CMK (cell line): ENCODE data around the gene FNDC3B.

Experiments used
- DNase-seq: peaks from one replicate; pipeline ENCODE4 v3.0.0-alpha.2; 2010; ENCODE audit warnings: low read depth

The FNDC3B gene

DNA sequence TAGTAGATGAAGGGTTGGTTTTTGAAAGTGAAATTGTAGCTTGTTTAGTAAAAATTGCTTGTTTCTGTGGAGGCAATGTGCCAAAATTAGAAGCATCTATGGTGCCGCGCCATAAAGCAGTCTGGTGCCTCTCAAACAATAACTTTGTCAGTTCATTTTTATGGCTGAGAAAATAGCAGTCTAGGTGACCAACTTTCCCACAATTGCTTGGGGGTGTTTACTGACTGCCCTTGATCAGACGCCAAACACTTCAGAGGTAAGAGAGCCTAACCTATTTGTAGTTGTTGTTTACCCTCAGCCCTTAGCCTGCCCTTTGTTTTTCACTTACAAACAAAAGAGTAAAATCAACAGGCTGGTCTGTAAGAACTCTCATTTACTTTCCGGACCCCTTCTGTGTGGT, 174.5 kb downstream of the FNDC3B start:
- no peak for DNase-seq

DNA sequence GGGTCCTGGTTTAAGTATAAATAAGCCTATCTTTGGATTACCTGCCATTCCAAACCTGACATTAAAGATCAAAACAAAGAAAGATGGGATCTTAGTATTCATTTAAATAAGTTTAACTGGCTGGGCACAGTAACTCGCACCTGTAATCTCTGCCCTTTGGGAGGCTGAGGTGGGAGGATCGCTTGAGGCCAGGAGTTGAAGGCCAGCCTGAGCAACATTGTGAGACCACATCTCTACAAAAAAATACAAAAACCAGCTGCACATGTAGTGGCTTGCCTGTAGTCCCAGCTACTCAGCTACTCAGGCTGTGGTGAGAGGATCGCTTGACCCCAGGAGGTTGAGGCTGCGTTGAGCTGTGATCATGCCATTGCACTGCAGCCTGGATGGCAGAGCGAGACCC, 176.9 kb downstream of the FNDC3B start:
- no peak for DNase-seq

DNA sequence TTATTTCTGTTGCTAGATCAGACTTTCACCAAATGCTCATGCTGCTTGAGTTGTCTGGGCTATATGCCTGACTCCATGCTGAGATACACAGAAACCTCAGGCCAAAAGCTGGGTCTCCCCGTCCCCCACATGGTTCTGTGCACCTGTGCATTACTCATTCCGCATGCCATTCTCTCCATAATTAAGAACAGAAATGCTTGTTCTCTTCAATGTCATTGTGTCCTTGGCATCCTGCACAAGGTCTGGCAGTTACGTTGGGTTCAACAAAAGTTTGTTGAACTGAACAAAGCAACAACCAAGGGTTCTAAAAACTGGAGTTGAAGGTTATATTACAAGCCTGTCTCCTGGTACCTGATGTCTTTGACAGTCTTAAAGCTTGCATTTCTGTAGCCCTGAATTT, 177.5 kb downstream of the FNDC3B start:
- DNase-seq, result no peak

DNA sequence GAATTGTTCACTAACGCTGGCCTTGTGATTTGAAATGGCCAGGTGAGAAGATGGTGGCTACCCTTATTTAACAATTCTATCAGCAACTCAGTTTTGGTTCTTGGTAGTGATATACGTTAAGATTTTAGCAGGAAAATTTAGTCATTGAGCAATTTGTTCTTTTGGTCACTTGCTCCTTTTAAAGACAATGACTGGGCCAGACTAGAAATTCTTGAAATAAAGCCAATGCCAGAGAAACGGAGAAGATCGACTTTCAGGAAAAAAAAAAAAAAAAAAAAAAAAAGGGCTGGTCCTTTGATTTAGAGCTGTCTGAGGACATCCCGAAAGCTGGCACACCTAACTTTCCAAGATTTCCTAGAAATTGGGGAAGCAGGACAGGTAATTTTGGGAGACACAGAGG, 178.5 kb downstream of the FNDC3B start:
- no peak for DNase-seq

DNA sequence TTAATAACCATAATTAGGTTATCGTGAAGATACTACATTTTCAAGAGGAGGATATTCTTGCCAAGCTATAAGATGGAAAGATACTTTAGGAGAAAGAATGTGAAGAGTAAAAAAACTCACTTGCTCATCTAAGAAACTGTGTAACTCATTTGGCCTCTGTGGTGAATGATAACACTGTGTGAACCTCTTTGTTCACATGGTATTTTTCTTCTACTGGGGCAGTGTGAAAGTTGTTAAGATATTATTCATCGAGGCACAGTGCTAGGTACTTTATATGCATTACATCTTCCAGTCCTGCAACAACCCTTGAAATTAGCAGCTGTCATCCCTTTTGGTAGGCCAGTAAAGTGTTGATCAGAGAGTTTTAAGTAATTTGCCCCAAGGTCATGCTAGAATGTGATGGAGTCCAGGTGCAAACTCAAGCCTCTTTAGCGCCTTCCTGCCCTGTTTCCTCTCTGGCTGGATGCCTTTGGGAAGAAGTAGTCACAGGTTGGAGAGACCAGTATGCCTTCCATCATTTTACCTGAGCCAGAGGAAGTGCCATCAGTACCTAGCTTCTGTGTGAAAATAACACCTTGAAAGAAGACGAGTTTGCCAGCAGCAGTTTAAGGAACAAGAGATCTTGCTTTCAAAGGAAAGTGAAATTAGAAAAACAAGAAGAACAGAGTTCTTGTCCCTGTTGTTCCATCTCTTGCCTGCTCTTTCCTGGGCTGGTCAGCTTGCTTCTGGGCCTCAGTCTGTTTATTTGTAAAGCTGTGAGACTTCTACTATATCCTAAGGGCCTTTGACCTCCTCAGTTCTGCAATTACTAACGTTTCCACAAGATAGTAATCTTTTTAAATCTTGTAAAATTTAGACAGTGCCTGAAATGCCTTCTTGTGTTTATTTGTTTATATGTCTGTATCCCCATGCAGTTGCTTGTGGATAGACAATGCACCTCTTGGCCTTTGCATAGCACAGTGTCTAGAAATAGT, 179.3 kb downstream of the FNDC3B start:
- no peak for DNase-seq

DNA sequence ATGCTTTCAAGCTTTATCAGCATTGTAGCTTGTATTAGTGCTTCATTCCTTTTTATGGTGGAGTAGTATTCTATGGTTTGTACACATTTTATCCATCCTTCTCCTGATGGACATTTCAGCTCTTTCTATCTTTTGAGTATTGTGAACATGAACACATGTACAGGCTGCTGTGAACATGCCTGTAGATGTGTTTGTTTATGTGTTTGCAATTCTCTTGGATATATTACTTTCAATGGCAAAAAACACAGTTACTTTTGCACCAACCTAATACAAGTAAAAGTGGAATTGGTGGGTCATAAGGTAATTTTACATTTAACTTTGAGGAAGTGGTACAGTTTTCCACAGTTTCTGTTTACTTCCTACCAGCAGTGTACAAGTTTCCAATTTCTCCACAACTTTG, 180.4 kb downstream of the FNDC3B start:
- DNase-seq, result no peak

DNA sequence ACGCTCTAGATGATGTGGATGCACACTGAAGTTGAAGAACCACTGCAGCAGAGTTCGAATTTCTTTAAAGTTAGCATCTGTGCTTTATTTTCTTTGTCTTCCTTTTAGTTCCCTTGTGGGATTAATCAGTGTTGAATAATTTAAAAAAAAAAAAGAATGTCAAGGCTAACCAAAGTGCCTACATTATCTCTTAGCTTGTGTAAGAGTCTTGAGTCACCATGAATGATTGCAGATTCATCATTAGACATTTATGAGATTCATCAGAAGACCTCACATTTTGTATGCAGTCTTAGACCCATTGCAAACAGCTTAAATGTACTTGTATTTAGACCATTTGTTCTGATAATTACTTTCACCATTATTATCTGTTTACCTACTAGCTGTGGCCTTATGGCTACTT, 182.2 kb downstream of the FNDC3B start:
- no peak for DNase-seq

DNA sequence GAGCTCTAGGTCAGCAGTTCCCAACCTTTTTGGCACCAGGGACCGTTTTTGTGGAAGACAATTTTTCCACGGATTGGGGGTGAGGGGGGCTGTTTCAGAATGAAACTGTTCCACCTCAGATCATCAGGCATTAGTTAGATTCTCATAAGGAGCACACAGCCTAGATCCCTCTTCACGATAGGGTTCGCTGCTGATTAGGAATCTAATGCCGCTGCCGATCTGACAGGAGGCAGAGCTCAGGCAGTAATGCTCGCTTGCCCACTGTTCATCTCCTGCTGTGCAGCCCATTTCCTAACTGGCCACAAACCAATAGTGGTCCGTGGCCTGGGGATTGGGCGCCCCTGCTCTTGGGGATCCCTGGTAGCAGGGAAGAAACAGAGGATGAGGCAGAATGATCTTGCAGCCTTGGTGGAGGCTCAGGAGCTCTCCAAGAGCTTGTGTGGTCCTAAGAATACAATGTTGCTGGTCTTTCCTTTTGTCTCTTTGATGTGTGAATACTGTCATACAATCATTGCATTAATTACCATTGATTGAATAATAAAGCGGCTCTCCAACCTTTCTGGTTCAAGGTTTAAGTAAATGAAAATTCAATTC, 183.2 kb downstream of the FNDC3B start:
- DNase-seq, result no peak

DNA sequence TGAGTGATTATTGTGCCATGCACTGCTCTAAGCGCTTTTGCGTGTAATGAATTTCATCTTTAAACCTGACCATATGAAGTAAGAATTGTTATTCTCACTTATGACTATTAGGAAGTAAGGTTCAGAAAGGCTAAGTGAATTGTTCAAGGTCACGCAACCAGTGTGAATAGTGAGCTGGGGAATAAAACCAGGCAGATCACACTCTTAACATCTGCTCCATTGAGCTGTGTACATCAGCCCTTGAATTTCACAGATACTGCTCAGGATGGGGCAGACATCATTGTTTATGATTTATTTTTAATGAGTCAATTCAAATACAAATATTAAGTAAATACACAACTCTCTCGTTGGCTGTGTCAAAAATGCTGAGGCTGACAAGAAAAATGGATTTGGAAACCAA, 184.5 kb downstream of the FNDC3B start:
- no peak for DNase-seq

DNA sequence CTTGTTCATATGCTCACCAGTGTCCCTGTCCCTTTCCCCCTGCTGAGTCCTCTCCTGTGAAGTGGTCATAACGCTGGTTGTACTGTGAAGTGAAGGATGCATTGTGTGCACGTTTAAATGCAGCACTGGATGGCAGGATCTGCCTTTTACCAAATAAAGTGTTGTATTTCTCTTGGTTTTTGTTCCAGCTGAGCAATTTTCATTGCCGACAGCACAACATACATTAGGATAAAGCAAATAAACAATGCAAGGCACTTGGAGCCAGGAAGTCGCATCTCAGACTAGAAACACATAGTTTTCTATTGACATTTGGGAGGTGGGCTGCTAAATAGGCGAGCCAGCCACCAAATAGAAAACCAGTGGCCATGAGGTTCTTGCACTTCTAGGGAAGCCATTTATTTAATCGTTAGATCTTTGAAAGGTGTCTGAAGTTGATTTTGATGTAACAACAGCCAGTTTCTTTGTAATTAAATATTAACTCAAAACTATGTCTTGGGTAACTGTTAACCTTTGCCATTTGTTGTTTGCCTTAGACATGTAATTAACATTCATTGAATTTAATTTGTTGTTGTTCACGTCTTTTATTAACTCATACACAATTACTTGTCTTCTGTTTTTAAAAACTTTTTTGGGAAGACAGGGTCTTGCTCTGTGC, 185.3 kb downstream of the FNDC3B start:
- DNase-seq, result no peak

DNA sequence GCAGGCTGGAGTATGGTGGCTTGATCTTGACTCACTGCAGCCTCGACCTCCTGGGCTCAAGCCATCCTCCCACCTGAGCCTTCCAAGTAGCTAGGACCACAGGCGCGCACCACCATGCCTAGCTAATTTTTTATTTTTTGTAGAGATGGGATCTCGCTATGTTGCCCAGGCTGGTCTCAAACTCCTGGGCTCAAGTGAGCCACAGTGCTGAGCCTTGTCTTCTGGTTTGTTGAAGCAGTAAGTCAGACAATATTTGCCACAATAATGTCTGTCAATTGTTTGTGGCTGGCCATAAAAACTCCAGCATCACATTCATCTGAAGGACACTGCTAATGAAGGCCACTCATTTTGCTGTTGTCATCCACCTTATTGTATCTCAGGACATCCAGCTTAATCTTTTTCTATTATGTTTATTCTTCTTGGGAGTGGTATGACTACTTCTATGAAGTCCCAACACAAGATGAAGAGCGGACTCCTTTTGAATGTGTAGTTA, 185.9 kb downstream of the FNDC3B start:
- no peak for DNase-seq

DNA sequence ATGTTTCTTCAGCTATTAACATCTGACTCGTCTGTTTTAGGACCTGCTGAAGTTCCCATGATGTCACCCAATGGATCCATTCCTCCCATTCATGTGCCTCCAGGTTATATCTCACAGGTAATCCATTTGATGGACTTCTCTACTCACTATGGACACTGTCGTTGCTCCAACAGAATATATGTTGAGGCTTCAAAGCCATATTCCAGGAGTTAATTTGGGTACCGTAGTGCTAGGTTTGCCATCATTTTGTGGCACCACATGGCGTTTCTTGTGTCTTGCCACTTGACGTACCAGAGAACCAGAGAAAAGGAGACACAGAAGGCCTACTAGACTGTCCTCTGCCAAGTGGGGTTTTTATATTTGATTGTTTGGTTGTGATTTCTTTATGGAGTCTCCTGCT, 187.5 kb downstream of the FNDC3B start:
- DNase-seq, result no peak

DNA sequence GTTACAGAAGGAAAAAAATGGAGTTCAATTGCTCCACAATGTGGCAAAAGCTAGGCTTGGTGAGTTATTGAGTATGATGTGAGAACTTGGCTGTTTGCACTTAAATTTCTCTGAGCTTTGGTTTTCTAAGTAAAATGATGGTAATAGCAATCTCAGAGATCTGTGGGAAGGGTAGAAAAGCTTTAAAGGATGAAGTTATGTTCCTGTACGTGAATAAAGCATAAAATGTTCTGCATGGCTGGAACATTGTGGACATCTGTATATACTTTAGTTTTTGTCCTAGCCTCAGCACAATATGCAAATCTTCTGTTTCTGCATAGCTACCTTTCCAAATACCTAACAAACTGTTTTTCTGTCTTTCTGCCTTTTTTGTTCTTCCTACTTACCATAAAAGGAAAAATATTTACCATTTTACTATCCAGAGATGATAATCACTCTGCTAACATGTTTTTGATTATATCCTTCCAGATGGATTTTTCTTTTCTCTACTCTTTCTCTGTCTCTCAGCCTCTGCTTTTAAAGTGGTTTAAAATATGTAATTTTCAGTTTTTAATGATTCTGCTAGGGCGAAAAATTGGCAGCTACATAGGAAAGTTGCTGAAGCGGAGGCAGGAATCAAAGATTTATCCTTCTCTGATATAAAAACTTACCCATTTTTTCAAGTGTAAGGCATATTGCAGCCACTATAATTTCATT, 188.1 kb downstream of the FNDC3B start:
- no peak for DNase-seq

DNA sequence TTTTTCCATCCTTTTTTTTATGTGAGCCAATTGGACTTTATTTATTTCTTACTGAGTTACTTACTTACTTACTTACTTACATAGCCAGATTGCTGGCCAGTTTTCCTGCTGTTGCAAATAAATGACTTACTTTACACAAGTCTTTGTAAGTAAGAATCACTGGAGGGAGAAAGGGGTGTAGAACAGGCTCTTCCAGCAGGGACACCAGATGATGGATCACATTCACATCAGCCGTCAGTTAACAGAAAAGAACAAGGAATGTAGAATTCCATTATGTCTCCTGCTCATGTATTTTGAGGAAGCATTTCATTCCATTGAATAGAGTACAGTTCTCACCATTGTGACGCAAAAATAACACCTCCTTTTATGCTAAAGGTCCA, 188.6 kb downstream of the FNDC3B start:
- no peak for DNase-seq

DNA sequence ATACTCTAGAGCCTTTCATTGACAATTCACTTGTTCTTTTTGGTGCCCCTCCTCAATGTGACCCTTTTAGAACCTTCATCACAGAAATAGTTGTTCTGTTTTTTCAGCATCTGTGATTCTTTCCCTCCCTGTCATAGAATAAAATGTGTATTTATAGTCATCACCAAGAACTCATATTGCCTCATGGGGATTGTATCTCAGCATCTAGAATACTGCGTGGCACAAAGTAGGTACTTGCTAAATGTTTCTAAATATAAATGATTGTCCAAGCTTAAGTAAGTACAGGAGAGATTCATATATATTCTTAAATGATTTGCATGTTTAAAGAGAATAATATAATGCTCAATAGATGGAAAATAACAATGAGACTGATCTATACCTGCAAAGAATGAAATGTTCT, 190.1 kb downstream of the FNDC3B start:
- DNase-seq, result no peak

DNA sequence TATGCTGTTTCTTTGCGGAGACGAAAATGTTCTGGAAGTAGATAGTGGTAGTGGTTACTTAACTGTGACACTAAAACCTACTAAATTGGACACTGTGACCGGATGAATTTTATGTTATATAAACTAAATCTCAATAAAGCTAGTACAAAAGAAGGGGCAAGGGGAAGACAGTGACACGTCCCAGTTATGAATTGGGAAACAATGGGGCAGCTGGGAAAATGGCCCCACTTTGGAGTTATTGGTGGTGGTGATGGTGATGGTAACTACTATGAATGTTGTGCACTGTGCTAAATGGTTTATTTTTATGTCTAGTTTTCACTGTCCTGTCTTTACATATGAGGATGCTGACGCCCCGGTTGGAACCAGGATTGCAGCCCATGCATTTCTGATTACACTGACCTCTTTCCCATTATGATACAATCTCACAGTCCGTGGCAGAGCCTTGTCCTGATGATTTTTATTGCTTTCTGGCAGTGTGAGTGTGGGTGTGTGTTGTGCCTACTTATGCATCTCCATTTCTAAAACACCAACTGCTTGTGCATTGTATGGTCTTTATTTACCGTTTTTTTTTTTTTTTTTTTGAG, 192.0 kb downstream of the FNDC3B start:
- no peak for DNase-seq

DNA sequence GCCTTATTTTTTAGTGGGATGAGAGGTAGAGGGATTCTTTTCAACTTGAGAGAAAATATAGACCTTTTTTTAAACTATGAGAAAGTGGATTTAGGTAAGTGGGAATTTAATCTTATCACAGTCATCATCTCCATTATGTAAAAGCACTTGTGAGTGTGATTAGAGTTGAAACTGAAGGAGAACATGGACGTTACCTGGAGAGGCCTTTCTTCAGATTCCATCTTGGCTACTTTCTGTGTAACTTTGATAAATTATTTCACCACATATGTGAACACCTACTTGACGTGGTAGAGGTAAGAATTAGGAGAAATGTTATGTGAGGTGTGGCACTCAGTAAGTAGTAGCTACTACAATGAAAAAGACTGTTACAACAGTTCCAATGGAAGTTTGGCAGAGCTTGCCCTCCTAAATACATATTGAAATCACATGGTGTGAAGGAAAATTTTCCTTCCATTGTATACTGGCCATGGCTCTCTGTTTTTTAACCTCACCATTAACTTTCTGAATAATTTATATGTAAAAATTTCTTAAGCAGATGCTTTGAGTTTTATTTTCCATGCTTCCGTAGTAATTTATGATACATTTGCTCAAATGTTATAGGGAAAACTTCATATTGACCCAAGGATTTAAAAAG, 193.3 kb downstream of the FNDC3B start:
- DNase-seq, result no peak

DNA sequence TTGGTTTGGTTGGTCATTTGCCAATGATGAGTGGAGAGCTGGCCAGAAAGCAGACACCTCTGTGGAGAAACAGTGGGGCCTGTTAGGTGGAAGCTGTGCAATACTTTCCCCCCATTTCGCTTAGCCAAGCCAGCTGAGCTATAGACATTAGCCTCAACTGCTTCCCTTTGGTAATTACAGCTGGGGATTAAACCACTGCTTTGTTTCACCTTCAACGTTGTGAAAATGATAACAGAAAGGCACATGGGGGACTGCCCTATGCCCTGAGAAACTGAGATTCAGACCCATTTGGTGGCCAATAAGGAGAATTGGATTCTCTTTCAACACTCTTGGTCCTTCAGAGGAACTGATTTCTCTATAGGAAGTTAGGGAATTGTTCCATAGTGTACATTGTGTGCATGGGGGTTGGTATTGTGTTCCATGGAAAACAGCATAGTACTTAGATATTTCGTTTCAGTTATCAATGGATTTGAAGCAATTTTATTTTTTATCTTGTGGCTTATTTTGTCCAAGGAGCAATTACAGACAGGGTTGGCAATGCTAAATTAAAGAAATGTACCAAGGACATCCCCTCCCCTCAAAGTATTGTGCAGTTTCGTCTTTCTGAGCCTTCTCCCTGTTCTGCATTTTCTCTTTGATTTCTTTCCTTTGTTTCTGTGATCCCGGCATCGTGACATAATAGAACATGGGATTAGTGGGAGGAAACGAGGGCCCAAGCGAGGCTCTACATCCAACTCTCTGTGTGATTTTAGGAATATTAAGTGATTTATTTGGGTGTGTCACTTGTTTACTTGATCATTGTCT, 194.3 kb downstream of the FNDC3B start:
- DNase-seq, result no peak

DNA sequence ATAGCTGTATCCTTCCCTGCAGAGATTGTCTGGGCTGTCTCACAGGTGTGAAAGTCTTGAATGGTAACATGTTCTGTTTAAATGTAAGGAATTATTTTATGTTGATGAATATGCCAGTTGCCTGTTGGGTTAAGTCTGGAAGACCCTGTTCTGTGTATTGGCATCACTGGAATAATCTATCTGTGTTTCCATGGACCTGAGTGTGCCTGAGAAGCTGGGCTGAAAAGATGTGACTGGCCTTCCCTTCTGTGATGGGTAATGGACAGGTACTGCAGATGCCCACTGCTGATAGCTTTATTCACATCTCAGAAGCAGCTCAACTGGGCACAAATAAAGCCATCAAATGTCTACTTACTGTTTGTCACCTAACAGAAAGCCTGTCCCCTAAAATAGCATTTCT, 196.3 kb downstream of the FNDC3B start:
- DNase-seq, result no peak
